SHP77 treated with DMSO at 0.1 percent for 48 hours (cell line): Measurements from ENCODE around the gene FMR1.
A peak's percentile ranks its signal among the peaks of the same experiment; 100 is the strongest.

Source experiments
- DNase-seq: peaks from one replicate; lab custom pipeline; 2025; lab: John Stamatoyannopoulos, UW

Gene FMR1

DNA sequence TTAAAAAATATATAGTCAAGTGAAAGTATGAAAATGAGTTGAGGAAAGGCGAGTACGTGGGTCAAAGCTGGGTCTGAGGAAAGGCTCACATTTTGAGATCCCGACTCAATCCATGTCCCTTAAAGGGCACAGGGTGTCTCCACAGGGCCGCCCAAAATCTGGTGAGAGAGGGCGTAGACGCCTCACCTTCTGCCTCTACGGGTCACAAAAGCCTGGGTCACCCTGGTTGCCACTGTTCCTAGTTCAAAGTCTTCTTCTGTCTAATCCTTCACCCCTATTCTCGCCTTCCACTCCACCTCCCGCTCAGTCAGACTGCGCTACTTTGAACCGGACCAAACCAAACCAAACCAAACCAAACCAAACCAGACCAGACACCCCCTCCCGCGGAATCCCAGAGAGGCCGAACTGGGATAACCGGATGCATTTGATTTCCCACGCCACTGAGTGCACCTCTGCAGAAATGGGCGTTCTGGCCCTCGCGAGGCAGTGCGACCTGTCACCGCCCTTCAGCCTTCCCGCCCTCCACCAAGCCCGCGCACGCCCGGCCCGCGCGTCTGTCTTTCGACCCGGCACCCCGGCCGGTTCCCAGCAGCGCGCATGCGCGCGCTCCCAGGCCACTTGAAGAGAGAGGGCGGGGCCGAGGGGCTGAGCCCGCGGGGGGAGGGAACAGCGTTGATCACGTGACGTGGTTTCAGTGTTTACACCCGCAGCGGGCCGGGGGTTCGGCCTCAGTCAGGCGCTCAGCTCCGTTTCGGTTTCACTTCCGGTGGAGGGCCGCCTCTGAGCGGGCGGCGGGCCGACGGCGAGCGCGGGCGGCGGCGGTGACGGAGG is at the start of gene FMR1:
FMR1 (plus strand) TSS at position 728 of the 831 bp plus-strand sequence. CDS start 261 bp downstream, outside the sequence.
- DNase-seq: peak; percentile 57

DNA sequence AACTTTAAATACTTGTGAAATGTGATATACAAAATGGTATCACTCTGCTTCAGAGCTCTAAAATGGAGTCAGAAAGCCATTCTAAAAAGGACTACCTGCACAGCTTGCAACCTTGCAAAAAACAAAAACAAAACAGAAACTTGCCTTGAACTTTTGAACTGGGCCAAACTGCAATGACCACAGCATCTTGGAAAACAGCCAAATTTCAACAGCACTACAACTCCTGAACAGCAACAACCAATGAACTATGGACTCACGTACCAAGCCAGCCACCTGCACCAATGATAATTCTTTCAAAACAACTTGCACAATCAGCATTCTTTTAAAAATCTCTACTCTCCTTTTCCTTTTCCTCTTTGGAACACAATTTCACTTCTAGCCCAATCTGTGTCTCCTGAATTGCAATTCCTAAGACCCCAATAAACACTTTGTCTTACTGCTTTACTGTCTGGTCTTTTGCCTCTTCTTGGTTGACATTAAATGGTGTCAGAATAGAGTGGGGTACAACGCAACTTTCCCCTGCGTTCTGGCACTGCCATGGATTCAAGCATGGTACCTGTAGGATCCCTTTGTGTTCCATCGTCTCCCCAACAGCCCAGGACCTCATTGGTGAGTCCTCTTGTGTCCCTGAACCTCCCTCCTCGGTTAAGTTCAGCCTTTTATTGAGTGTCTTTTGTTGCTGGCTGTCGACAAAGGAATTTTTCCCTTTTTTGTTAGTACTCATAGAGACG is 35.7 kb upstream of the FMR1 start:
- DNase-seq: no peak

DNA sequence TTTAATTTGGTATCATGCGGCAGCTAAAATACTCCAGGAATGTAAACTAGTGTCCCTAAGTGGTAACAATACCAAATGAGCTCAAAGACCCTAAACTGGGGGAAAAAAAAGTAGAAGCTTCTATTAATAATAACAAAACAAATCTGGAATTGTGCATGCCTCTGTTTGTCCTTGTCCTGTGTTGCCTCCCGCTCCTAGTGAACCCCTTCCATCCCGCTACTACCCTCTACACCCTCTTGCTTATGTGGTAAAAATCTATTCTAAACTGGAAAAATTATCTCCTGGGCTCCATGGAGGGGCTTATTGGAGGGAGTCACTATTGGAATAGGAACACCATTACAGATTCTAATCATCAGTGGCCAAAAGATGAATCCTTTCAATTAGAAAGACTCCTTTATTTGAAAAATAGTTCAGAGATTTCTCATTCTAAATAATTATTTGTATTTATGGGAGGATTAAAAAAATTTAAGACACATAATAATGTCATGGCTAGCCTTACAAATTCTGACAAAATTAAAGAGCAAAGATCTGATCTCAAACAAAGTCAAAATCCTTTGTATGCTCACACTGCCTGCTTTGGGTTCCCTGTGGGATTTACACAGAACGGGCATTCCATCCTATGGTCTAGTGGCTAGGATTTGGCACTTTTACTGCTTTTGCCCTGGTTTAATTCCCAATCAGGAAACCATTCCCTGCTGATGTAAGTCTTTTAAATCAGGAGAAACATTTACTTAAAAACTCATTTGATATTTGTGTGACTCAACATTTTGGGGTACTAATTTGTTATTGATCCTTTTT is 34.7 kb upstream of the FMR1 start:
- DNase-seq: no peak

DNA sequence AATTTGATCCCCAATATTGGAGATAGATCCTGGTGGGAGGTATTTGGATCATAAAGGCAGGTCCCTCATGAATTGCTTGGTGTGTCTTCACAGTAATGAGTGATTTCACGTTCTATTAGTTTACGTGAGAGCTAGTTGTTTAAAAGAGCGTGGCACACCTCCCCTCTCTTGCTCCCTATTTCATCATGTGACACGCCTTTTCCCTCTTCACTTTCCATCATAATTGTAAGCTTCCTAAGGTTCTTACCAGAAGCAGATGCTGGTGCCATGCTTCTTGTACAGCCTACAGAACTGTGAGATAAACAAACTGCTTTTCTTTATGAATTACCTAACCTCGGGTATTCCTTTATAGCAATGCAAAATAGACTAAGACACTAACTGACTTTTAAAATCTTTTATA is 34.0 kb upstream of the FMR1 start:
- no peak for DNase-seq

DNA sequence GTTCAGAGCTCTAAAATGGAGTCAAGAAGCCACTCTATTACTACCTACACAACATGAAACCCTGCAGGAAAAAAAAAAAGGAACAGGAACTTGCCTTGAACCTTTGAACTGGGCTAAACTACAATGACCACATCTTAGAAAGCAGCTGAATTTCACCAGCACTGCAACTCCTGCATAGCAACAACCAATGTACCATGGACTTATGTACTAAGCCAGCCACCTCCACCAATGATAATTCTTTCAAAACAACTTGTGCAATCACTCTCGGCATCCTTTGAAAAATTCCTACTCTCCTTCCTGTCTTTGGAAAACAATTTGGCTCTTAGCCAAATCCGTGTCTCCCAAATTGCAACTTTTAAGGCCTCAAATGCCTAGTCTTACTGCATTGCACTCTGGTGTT is 26.8 kb upstream of the FMR1 start:
- DNase-seq: no peak

DNA sequence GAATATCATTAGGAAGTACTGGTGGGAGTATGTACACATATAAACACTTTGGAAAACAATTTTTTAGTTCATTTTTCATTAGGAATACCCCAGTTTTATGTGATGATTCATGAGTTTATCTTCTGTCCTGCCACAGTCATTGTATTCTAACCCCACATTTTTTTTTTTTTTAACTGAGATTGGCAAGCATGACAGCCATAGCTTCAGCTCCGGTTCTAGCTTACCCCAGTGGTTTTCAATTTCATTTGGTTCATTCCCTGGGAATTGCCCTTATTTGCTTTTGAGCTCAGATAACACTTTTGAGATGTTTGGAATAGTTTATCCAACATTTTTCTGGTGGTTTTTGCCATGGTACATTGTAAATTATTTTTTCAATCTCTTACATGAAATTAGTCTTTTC is 21.0 kb upstream of the FMR1 start:
- DNase-seq: no peak

DNA sequence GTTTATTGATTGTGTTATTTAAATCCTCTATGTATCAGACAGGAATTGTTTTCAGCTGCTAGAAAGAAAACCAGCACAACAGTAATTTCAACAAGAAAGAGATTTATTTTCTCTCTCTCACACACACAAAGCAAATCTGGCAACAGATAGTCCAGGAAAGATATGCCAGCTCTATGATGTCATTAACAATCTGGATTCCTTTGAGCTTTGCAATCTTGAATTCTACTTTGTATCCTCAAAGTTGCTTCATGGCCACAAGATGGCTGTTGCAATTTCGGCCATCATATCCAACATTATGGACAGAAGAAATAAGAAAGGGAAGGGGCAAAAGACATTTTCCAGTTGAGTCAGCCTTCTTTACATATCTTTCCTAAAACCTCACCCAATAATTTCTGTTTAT is 19.8 kb upstream of the FMR1 start:
- no peak for DNase-seq

DNA sequence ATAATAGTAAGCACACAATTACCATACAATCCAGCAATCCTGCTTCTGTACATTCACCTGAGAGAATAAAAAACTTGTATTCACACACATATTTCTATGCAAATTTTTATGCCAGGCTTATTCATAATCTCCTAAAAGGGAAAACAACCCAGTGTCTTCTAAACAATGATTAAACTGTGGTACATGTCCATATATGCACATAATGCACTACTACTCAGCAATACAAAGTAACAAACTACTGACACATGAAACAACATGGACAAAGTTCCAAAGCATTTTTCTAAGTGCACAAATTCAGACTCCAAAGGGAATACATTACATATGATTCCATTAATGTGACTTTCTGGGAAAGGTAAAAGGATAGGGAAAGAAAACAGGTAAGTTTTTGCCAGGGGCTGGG is 18.0 kb upstream of the FMR1 start:
- no peak for DNase-seq

DNA sequence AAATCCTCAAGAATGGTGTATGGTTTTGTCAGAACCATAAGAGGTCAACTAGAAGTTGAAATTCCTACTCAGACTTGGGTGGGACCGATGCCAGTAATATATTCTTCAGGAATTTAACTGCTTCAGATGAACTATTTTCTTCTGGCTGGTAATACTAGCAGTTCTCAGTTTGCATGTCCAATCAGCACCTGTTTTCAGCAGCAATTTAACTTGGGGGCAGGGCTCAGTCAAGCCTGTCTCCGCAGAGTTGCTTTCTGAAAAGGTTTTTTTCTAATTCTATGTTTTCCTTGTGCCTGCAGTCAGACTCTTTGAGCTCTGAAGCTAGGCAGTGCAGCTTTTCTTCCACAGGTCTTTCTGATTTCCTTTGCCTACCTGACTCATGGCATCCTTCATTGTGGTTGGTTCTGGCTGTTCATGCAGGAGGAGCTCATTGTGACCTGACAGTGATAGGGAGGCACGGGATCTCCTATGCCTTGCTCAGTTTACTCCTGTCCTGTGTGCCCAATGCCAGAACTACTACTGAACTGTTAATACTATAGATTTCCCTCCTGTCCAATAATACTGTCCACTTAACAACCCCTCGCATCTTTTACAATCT is 17.3 kb upstream of the FMR1 start:
- no peak for DNase-seq

DNA sequence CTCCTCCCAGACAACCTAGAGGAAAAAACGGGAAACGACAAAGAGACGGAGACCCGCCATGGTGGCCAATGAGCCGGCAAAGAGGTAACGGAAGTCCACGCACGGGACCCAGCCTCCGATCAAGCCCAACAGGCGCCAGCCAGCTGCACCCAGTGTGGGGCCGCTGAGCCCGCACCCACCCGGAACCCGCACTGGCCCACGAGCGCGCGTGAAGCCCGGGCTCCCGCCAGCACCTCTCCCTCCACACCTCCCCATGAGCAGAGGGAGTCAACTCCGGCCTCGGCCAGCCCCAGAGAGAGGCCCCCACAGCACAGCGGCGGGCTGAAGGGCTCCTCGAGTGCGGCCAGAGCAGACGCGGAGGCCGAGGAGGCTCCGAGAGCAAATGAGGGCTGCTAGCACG is 14.6 kb upstream of the FMR1 start:
- no peak for DNase-seq

DNA sequence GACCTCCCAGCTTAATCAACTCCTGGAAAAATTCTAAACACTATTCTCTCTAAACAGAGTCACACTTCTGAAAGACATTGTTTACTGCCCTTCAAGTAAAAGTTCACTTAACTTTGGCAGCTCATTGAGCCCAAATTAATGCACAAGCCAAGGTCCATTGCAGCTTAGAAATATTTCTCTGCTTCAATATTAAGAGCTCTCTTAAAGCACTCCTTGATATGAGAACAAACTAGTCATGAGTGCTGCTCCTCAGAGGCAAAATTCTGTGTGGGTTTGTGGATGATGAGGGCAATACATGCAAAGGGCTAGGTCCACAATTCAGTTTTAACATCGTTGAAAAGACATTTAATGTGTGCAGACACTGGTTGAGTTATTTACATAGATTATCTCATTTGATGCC is 12.8 kb upstream of the FMR1 start:
- no peak for DNase-seq

DNA sequence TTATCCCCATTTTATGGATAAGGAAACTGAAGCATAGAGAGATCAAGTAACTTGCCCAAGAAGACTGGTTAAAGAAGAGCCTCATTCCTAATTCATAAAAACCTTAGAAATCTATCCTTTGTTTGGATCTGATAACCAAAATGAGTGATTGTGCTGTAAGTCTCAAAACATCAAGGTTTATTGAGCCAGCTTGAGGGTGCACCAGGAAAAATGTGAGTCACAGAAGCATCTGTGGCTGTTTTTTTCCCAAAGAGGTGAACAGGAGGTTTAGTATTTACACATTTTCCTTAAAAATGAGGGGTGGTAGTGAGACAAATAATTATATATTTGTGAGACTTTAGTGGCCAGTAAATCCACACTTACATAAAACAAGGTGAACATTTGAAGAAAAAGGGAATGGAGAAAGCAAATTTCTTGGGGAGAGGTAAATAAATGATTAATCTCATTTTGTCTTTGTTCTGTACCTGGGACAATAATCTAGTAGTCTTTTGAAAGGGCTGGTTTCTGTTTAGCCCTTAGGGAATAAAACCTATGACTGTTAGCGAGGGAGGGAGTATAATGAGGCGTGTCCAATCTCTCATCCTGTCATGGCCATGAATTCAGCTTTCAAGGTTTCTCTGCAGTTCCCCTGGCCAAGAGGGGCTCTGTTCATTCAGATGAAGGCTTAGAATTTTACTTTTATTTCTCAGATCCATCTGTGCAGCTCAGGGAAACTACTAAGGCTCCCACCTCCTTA is 12.2 kb upstream of the FMR1 start:
- DNase-seq: no peak

DNA sequence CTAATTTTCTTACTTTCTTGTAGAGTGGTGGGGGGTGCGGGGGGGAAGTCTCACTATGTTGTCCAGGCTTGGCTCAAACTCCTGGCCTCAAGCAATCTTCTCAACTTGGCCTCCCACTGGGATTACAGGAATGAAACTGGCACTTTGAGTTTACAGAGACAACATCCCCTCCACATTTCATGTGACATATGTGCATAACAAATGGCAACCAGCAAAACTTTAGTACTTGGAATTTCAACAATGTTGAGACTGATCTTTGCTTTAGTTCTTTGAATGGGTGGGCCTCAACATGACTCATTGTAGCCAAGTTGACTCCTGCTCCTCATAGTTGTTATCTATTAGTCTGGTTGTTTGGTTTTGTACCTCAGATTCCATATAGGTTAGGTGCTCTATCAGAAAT is 11.4 kb upstream of the FMR1 start:
- DNase-seq: no peak

DNA sequence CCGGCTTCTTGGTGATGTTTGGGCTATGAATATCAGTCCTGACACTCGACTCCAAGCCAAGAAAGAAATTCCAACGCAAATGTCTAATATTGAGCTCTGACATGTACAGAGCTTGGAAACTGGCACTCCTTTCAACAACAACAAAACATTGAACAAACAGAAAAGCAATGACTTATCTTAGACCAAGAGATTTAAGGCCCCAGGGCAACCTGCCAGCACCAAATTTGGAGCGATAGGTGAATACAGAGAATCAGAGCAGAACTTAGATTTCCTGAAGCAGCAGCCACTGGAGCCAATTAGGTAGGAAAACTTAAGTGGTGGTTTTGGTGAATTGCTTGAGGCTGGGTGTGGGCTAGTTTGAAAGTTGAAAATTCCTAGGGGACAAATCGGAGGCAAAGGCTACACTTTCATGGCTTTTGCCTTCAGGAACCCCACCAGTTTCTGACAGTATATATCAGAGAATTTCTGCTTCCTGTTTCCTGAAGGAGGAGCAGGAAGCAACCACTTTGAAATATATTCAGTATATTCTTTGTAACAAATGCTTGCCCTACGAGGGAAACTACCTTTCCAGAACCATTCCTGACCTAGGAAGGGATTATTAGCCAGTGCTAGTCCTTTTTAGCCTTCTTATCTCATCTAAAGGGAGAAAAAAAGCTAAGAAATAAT is 10.1 kb upstream of the FMR1 start:
- no peak for DNase-seq

DNA sequence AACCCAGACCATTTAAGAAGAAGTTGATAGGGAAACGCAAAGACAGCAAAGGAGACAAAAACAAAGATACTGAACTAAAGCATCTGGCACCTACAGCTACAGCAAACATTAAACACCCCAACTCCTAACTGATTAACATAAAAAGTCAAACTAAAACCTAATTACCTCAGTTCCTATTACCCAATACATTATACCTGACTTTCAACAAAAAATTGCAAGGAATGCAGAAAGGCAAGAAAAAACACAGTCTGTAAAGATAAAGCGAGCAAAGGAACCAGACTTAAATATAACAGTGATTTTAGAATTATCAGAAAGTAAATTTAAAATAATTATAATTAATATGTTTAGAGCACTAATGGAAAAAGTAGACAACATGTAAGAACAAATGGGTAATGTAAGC is 9.4 kb upstream of the FMR1 start:
- DNase-seq: no peak

DNA sequence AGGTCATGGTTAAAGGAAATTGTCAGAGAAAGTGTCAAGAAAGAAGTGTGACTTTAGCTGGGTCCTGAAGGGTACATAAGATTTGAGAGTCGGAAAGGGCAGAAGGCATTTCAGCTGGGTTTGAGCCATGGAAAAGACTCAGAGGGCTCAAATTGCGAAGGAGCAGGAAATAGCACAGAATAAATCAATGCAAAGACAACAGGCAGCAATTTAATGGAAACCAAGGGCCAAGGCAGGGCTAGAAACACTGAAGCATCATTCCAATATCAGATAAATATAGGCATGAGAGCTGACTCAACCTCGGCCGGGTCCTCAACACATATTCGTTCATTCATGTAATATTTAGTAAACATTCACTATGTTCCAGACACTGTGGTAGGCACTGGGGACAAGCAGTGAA is 3.6 kb upstream of the FMR1 start:
- DNase-seq: no peak

DNA sequence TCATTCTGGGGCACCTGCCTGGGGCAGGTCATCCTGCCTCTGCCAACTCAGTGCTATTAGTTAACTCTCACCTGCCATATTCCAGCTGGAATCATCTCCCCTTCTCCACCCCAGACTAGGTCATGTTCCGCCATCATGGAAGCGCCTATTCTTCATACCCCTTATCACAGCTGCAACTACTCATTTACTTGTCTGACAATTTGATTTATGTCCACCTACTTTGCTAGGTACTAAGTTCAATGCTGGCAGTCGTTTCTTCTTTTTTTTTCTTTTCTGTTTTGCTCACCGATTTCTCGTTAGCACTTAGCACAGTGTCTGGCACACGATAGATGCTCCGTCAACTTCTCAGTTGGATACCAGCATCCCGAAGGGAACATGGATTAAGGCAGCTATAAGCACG is 1.1 kb upstream of the FMR1 start:
- no peak for DNase-seq

DNA sequence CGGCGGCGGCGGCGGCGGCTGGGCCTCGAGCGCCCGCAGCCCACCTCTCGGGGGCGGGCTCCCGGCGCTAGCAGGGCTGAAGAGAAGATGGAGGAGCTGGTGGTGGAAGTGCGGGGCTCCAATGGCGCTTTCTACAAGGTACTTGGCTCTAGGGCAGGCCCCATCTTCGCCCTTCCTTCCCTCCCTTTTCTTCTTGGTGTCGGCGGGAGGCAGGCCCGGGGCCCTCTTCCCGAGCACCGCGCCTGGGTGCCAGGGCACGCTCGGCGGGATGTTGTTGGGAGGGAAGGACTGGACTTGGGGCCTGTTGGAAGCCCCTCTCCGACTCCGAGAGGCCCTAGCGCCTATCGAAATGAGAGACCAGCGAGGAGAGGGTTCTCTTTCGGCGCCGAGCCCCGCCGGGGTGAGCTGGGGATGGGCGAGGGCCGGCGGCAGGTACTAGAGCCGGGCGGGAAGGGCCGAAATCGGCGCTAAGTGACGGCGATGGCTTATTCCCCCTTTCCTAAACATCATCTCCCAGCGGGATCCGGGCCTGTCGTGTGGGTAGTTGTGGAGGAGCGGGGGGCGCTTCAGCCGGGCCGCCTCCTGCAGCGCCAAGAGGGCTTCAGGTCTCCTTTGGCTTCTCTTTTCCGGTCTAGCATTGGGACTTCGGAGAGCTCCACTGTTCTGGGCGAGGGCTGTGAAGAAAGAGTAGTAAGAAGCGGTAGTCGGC is 528 bp downstream of the FMR1 start:
- DNase-seq: no peak

DNA sequence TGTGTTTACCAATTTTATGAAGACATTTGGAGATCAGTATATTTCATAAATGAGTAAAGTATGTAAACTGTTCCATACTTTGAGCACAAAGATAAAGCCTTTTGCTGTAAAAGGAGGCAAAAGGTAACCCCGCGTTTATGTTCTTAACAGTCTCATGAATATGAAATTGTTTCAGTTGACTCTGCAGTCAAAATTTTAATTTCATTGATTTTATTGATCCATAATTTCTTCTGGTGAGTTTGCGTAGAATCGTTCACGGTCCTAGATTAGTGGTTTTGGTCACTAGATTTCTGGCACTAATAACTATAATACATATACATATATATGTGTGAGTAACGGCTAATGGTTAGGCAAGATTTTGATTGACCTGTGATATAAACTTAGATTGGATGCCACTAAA is 1.9 kb downstream of the FMR1 start:
- no peak for DNase-seq

DNA sequence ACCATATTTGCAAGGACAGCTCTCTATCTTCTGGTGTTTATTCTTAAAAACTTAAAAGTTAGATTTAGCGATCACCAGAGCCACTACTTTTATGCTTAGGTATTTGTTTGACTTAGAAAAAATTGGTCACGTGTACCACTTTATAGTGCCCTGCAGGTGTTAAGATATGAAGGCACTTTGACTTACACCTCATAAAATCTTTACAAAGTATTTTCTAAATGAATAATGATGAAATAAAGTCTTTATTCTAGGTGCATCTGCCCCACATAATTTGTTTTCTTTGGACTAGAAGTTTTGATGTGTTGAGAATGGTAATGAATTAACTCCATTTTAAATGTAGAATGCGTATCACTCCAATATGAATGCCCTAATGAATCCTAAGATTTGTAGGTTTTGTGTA is 2.9 kb downstream of the FMR1 start:
- DNase-seq: no peak
